Measurements from ENCODE around the gene APC2.

The APC2 gene

DNA sequence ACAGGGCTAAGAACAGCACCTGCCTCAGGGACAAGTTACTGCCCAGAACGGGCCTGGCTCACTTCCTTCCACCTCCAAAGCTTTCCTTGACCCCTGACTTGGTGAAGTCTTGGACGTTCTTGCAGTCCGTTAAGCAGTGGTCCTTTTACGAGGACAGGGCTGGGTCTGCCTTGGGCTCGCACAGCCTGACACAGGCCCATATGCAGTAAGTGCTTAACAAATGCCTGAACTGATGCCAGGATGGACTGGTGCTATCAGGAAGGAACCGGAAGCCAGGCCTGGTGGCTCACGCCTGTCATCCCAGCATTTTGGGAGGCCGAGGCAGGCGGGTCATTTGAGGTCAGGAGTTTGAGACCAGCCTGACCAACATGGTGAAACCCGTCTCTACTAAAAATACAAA lies 72.1 kb downstream of the APC2 start:
- Histone ChIP-seq H3K4me3 (no peak overlapping the region), H3K36me3 (no peaks in the 10 kb centered on the region), H3K9me3 (no peaks in the 10 kb centered on the region), H3K27me3 (peaks cover 0 to 69% of the 10 kb centered on the region in 2 donors), H3K27ac (no peak overlapping the region), H3K4me1 (peaks cover 0 to 9% (median 7%) of the 10 kb centered on the region in 4 donors)
- intact Hi-C loops (cut with DNase I; ENCODE audit: low total_unique reads), result no loop called here
- TF ChIP-seq, protein P1, sequence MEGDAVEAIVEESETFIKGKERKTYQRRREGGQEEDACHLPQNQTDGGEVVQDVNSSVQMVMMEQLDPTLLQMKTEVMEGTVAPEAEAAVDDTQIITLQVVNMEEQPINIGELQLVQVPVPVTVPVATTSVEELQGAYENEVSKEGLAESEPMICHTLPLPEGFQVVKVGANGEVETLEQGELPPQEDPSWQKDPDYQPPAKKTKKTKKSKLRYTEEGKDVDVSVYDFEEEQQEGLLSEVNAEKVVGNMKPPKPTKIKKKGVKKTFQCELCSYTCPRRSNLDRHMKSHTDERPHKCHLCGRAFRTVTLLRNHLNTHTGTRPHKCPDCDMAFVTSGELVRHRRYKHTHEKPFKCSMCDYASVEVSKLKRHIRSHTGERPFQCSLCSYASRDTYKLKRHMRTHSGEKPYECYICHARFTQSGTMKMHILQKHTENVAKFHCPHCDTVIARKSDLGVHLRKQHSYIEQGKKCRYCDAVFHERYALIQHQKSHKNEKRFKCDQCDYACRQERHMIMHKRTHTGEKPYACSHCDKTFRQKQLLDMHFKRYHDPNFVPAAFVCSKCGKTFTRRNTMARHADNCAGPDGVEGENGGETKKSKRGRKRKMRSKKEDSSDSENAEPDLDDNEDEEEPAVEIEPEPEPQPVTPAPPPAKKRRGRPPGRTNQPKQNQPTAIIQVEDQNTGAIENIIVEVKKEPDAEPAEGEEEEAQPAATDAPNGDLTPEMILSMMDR (IDR thresholded peaks at IDR 0.05), result no peak
- DNase-seq, result no peak

GRCh38 chr19:1522838-1523237 lies 72.9 kb downstream of the APC2 start:
- no peaks in the 10 kb centered on the region for H3K9me3 ChIP-seq
- no peak overlapping the region for H3K27ac ChIP-seq
- TF ChIP-seq, protein P1 (IDR thresholded peaks at IDR 0.05), result no peak
- H3K4me3 ChIP-seq, result no peak overlapping the region
- H3K4me1 ChIP-seq, result peaks cover 0 to 9% (median 7%) of the 10 kb centered on the region in 4 donors
- no peaks in the 10 kb centered on the region for H3K36me3 ChIP-seq
- no peak for DNase-seq
- intact Hi-C loops (cut with DNase I; ENCODE audit: low total_unique reads), result no loop called here
- H3K27me3 ChIP-seq, result peaks cover 0 to 77% of the 10 kb centered on the region in 2 donors
